Smooth muscle cell (in vitro differentiated cells): Measurements from ENCODE around the gene HAND1. TPM values are rescaled to one million over a fixed set of nuclear protein-coding genes. Genes with fewer than 3 reads are reported as not detected.
A peak's percentile ranks its signal among the peaks of the same experiment; 100 is the strongest.

Experiments used
- DNase-seq: peaks from one replicate; lab custom pipeline; 2025; ENCODE audit not compliant: unreplicated experiment; lab: John Stamatoyannopoulos, UW
- H2AFZ ChIP-seq: fragments of 200-600 bp; sonication (generic); 2 replicates; pipeline ENCODE4 v1.6.0; 2016; ENCODE audit warnings: antibody characterized with exemption, low read depth, mild to moderate bottlenecking
- H3F3A ChIP-seq: fragments of 200-600 bp; sonication (generic); 2 replicates; pipeline ENCODE4 v1.6.0; 2017; ENCODE audit warnings: antibody characterized with exemption, low read depth
- H3K27ac ChIP-seq: fragments of 200-600 bp; sonication (generic); 2 replicates; pipeline ENCODE4 v1.5.1; 2016; ENCODE audit warnings: low read depth, mild to moderate bottlenecking
- H3K27me3 ChIP-seq: fragments of 200-600 bp; sonication (generic); 2 replicates; pipeline ENCODE4 v1.6.1; 2016; ENCODE audit warnings: low read depth, mild to moderate bottlenecking
- H3K36me3 ChIP-seq: fragments of 200-600 bp; sonication (generic); 2 replicates; pipeline ENCODE4 v1.5.1; 2016; ENCODE audit warnings: low read depth
- H3K4me1 ChIP-seq: fragments of 200-600 bp; sonication (generic); 2 replicates; pipeline ENCODE4 v1.5.1; 2016; ENCODE audit warnings: low read depth
- H3K4me2 ChIP-seq: fragments of 200-600 bp; sonication (generic); 2 replicates; pipeline ENCODE4 v1.6.0; 2016; ENCODE audit warnings: mild to moderate bottlenecking
- H3K4me3 ChIP-seq: fragments of 200-600 bp; sonication (generic); 2 replicates; pipeline ENCODE4 v1.5.1; 2016; ENCODE audit warnings: mild to moderate bottlenecking
- H3K79me2 ChIP-seq: fragments of 200-600 bp; sonication (generic); 2 replicates; pipeline ENCODE4 v1.6.0; 2016; ENCODE audit warnings: low read depth, mild to moderate bottlenecking
- H3K9ac ChIP-seq: fragments of 200-600 bp; sonication (generic); 2 replicates; pipeline ENCODE4 v1.6.0; 2016; ENCODE audit warnings: low read depth
- H3K9me3 ChIP-seq: fragments of 200-600 bp; sonication (generic); replicated peaks from 2 replicates; pipeline ENCODE4 v1.5.1; 2016; ENCODE audit warnings: low read depth
- H4K20me1 ChIP-seq: fragments of 200-600 bp; sonication (generic); 2 replicates; pipeline ENCODE4 v1.6.0; 2016; ENCODE audit warnings: low read depth
- WGBS: methylation state at CpG from one replicate; pipeline ENCODE4 v1.1.7; 2016; ENCODE audit warnings: low lambda C conversion rate; 5-methylcytosine and 5-hydroxymethylcytosine counted together
- polyA plus RNA-seq: library from polyadenylated mRNA; unstranded; fragments of >200 nt; fragmentation: Nextera tagmentation; extraction: Ambion mirVana; gene quantifications from 2 replicates; pipeline ENCODE4 v1.2.1, GENCODE V29; 2016
- total RNA-seq: library from RNA; depleted of rRNA; stranded (reverse); fragments of >200 nt; gene quantifications from 2 replicates; pipeline ENCODE4 v1.2.3, GENCODE V29; 2014
- TF ChIP-seq, protein P1 (sequence below): fragments of 200-600 bp; sonication (generic); IDR thresholded peaks from 2 replicates; pipeline ENCODE4 v1.5.1; 2017; ENCODE audit warnings: borderline replicate concordance, mild to moderate bottlenecking, antibody characterized with exemption; ENCODE audit not compliant: insufficient read depth, poor library complexity, severe bottlenecking

HAND1 gene
- total and polyA plus RNA-seq, 2 experiments from 2014 or later, result 18.2 to 36.3 TPM

DNA sequence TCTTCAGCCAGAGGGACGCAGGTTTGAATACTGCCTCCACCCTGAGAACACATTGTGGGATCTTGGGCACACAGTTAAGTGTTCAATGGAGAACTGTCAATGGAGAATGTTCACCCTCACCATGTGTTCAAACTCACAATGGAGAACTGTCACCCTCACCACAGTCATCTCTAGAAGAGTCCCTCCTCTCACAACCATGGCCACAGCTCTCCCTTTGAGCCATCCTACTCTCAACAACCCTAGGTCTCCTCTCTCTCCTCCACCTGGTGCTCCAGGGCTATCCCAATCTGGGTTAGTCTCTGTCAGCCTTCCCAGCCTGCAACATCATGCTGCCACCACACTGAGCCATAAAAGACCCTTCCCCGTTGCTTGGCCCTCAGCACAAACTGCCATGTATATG lies 36.3 kb upstream of the HAND1 start:
- Histone ChIP-seq H2AFZ (no peak overlapping the region), H3K79me2 (no peaks in the 10 kb centered on the region), H4K20me1 (no peaks in the 10 kb centered on the region), H3K27ac (no peak overlapping the region), H3K9me3 (no peaks in the 10 kb centered on the region), H3F3A (peaks cover 11% of the 10 kb centered on the region), H3K4me3 (no peak overlapping the region), H3K4me1 (peaks cover 10% of the 10 kb centered on the region), H3K27me3 (no peaks in the 10 kb centered on the region), H3K9ac (no peak overlapping the region), H3K4me2 (no peak overlapping the region), H3K36me3 (no peaks in the 10 kb centered on the region)
- no peak for DNase-seq
- 96% methylated on average over 2 of the region's 2 CpGs for WGBS
- TF ChIP-seq, protein P1, sequence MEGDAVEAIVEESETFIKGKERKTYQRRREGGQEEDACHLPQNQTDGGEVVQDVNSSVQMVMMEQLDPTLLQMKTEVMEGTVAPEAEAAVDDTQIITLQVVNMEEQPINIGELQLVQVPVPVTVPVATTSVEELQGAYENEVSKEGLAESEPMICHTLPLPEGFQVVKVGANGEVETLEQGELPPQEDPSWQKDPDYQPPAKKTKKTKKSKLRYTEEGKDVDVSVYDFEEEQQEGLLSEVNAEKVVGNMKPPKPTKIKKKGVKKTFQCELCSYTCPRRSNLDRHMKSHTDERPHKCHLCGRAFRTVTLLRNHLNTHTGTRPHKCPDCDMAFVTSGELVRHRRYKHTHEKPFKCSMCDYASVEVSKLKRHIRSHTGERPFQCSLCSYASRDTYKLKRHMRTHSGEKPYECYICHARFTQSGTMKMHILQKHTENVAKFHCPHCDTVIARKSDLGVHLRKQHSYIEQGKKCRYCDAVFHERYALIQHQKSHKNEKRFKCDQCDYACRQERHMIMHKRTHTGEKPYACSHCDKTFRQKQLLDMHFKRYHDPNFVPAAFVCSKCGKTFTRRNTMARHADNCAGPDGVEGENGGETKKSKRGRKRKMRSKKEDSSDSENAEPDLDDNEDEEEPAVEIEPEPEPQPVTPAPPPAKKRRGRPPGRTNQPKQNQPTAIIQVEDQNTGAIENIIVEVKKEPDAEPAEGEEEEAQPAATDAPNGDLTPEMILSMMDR, result no peak

GRCh38 chr5:154513669-154514084 lies 35.6 kb upstream of the HAND1 start:
- Histone ChIP-seq H3K27ac (no peak overlapping the region), H3K36me3 (no peaks in the 10 kb centered on the region), H4K20me1 (no peaks in the 10 kb centered on the region), H2AFZ (no peak overlapping the region), H3K27me3 (no peaks in the 10 kb centered on the region), H3F3A (peaks cover 11% of the 10 kb centered on the region), H3K4me1 (peaks cover 10% of the 10 kb centered on the region), H3K9ac (no peak overlapping the region), H3K4me3 (no peak overlapping the region), H3K9me3 (no peaks in the 10 kb centered on the region), H3K4me2 (no peak overlapping the region), H3K79me2 (no peaks in the 10 kb centered on the region)
- WGBS, result 50% methylated on average over 4 of the region's 4 CpGs
- no peak for DNase-seq
- TF ChIP-seq, protein P1, result no peak

GRCh38 chr5:154511984-154512383 lies 34.0 kb upstream of the HAND1 start:
- no peak for DNase-seq
- Histone ChIP-seq H3K9ac (no peak overlapping the region), H3K36me3 (no peaks in the 10 kb centered on the region), H3K9me3 (no peaks in the 10 kb centered on the region), H2AFZ (no peak overlapping the region), H3K4me2 (no peak overlapping the region), H3K27me3 (no peaks in the 10 kb centered on the region), H3K4me3 (no peak overlapping the region), H4K20me1 (no peaks in the 10 kb centered on the region), H3F3A (peaks cover under 1% of the 10 kb centered on the region), H3K27ac (no peak overlapping the region), H3K79me2 (no peaks in the 10 kb centered on the region), H3K4me1 (peaks cover 10% of the 10 kb centered on the region)
- WGBS, result 97% methylated on average over 2 of the region's 2 CpGs
- TF ChIP-seq, protein P1, result no peak

DNA sequence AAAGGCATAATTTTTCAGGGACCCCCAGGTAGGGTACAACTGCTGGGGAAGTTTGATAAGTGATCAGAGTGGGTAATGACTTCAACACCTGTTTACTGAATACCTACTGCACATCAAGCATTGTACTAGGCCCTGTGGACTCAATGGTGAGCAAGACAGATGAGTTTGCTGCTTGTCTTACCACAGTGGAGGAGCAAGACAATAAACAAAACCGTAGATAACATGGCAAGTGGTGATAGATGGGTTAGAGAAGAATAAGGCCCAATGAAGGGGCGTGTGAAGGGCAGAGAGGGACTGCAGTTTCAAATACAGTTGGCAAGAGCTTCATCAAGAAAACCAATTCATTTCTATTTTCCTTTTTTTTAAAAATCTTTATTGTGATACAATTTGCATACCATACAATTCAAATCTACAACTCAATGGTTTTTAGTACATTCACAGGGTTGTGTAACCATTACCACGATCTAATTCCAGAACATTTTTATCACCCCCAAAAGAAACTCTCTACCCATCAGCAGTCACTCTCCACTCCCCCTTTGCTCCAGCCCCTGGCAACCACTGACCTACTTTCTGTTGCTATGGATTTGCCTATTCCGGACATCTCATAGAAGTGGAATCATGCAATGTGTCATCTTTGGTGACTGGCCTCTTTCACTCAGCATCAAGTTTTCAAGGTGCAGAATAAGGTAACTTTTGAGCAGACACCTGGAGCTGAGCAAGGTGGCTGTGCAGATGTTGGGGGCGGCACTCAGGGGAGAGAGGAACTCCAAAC lies 31.9 kb upstream of the HAND1 start:
- Histone ChIP-seq H3K9me3 (no peaks in the 10 kb centered on the region), H3K9ac (no peak overlapping the region), H3K27ac (peak overlapping the region; percentile 44), H2AFZ (no peak overlapping the region), H3K4me3 (no peak overlapping the region), H4K20me1 (no peaks in the 10 kb centered on the region), H3K4me1 (peaks cover 10% of the 10 kb centered on the region), H3K27me3 (no peaks in the 10 kb centered on the region), H3K79me2 (no peaks in the 10 kb centered on the region), H3F3A (no peaks in the 10 kb centered on the region), H3K4me2 (peak overlapping the region; percentile 18), H3K36me3 (no peaks in the 10 kb centered on the region)
- DNase-seq, result no peak
- 63% methylated on average over 5 of the region's 5 CpGs for WGBS
- TF ChIP-seq, protein P1, result no peak
